Erythroblast (primary cell): ENCODE measurements around the gene CREBRF.

ENCODE experiments used
- GATA1 ChIP-seq: IDR thresholded peaks from 2 replicates; pipeline ENCODE4 v1.6.1; 2011; ENCODE audit warnings: low read depth, mild to moderate bottlenecking, control low read depth, low read length, moderate library complexity
- POLR2A ChIP-seq: IDR thresholded peaks from 2 replicates; pipeline ENCODE4 v1.6.1; 2011; ENCODE audit warnings: mild to moderate bottlenecking, low read length

DNA sequence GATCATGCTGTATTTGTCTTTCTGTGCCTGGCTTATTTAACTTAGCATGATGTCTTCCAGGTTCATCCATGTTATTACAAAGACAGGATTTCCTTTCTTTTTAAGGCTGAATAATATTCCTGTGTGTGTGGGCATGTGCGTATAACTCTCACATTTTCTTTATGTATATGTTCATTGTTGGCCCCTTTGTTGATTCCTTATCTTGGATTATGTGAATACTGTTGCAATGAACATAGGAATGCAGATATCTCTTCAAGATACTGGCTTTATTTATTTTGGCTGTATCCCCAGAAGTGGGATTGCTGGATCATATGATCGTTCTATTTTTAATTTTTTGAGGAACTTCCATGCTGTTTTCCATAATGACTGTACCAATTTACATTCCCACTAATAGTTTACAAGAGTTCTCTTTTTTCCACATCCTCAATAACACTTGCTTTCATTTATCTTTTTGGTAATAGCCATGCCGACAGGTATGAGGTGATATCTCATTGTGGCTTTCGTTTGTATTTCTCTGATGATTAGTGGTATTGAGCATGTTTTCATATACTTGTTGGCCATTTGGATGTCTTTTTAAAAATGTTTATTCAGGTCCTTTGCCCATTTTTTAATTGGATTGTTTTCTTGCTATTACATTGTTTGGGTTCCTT lies 38.0 kb downstream of the CREBRF start:
- TF ChIP-seq POLR2A (no peak), GATA1 (no peak)
